Activated CD4-positive, alpha-beta T cell treated with anti-CD3 and anti-CD28 coated beads for 4 hours (primary cell): ENCODE measurements around the gene C11orf91.
"Not testable (repeated sequence)": the region's sequence is repeated elsewhere in the genome, so short reads cannot be mapped to it uniquely, and the experiment has no call there.

Experiments
- DNase-seq, 2 donors: peaks; one replicate each; pipeline ENCODE4 v3.0.0-alpha.2; 2020

Gene C11orf91

DNA sequence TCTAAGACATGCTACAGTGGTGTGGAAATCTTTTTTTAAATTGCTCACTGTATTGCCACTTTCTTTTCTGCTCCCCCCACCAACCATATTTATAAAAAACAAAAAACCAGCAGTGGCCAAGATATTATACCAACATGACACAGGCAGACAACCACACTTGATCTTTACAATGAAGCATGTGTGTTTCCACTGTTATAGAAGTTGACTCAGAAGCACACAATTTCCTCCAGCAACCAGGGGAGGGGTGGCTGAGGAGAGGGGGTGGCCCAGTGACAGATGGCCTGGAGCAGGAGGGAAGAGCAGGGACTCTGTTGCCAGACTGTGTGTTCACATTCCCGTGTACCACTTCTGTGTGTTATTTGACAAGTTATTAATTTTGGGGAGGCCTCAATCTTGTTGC, 20.8 kb upstream of the C11orf91 start:
- DNase-seq = no peak

DNA sequence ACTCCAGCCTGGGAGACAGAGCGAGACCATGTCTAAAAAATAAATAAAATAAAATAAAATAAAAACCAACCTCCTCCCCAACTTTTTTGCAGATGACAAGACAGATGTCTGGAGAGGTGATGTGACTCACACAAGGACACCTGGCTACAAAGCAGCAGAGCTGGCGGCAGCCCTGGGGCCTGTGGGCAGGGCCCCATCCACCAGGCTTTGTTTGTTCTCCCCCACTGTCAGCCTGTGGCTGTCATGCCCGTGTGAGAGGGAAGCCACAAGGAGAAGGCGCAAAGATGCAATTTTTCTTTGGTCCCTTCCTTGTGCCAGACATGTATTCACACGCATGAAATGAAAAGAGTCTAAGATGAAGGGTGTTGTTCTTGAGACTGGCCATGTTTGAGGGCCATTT, 19.0 kb upstream of the C11orf91 start:
- DNase-seq = no peak

DNA sequence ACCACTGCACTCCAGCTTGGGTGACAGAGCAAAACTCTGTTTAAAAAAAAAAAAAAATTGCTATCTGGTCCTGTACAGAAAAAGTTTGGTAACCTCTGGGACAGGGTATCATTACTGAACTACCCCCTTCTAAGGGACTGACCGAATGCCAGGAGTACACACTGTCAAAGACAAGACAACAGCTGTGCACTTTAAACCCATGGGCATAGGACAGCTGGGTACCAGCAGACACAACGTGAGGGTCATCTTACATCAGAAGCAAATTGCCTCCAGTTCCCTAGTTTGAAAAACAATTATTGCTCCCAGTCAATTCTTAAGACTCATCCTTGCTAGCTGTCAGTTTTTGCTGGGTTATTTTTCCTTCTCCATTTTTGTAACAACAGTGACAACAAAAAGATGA, 17.8 kb upstream of the C11orf91 start:
- DNase-seq = no peak

GRCh38 chr11:33716243-33716642, 15.6 kb upstream of the C11orf91 start:
- DNase-seq = no peak

DNA sequence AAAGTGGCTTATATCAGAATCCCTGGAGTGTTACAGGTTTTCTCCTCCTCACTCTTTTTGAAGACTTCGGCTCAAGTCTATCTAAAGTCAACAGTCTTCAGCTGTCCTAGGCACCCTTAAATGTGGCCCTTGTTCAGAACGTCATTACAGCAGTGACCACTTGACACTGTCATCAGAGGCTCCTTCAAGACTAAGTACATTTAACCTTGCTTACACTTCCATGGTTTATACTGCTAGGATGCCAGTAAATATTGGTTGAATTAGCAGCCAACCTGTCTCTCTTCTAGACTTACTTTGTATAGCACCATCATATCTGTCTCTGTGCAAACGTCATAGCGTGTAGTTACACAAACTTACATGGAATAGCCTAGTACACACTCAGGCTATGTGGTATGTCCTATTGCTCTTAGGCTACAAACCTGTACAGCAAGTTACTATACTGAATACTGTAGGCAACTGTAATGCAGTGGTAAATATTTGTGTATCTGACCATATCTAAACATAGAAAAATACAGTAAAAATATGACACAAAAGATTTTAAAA, 13.3 kb upstream of the C11orf91 start:
- DNase-seq = no peak

- DNase-seq = no peak
These were observed 12.7 kb upstream of the C11orf91 start for GRCh38 chr11:33713151-33713855.

DNA sequence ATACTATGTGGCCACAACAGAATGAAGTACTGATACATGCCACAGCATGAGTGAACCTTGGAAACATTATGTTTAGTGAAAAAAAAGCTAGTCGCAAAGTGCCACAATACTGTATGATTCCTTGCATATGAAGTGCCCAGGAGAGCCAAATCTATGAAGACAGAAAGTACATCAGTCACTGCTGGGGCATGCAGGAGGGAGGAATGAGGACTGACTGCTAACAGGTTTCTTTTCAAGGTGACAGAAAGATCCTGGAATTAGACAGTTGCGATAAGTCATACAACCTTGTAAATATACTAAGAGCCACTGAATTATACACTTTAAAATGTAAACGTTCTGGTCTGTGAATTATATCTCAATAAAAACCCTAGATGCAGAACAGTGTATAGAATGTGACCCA, 11.8 kb upstream of the C11orf91 start:
- no peak for DNase-seq

DNA sequence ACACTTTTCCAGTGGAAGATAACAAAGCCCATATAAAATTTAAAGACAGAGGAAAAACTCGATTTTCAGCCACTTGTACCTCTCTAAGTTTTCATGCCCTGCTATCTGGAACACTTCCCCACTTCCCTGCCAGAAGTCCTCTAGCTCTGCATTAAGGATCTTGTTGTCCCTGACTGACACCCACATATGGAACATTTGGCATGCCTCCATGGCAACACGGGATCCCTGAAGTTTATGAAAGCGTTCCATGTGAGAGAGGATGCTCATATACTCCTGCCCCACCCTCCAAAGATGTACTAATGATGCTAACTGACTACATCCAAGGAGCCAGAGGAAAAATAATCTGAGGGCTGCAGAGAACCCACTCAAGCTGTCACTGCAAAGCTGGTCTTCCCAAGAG, 8.8 kb upstream of the C11orf91 start:
- no peak for DNase-seq

DNA sequence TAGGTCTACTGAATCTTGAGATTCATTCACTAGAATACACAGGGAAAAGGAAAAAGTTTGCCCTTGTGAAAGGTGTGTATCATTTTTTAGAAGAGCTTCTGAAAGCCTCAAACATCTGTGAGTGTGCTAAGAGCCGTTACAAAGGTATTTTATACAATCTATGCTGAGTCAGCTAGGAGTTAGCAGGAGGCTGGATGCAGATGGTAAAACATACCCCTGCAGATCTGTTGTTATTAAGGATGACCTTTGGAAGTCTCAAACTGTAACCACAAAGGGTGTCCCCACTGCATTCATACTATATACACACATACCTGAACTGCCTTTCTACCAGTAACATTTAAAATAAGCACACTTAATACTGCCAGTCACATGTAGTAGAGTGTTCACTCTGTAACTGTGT, 8.4 kb upstream of the C11orf91 start:
- no peak for DNase-seq

DNA sequence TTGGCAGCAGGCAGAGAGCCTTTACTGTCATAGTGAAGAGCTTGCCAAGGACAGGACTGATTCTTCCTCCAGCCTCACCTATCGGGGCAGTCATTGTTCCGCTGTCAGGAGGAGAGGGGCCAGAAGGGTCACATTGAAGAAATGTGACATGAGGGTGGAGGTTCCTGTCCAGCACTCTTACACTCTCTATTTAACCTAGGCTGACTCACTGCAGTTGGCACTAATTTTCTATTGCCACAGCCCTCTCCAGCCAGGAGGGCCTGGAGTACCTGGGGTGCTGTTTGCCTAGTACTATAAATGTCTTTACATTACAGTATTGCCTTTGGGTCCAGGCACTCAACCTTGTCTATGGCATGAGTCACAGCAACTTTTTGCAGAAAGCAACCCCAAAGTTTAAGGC, 7.2 kb upstream of the C11orf91 start:
- DNase-seq = not testable (repeated sequence)

GRCh38 chr11:33706966-33707365, 6.3 kb upstream of the C11orf91 start:
- DNase-seq = no peak

GRCh38 chr11:33706546-33706945, 5.9 kb upstream of the C11orf91 start:
- no peak for DNase-seq

GRCh38 chr11:33704240-33705002, 3.8 kb upstream of the C11orf91 start:
- no peak for DNase-seq

- DNase-seq = no peak
These were observed 3.2 kb upstream of the C11orf91 start for GRCh38 chr11:33703788-33704187.

GRCh38 chr11:33703234-33703633, 2.6 kb upstream of the C11orf91 start:
- DNase-seq = no peak

GRCh38 chr11:33701302-33702230, 940 bp upstream of the C11orf91 start:
- DNase-seq = no peak

DNA sequence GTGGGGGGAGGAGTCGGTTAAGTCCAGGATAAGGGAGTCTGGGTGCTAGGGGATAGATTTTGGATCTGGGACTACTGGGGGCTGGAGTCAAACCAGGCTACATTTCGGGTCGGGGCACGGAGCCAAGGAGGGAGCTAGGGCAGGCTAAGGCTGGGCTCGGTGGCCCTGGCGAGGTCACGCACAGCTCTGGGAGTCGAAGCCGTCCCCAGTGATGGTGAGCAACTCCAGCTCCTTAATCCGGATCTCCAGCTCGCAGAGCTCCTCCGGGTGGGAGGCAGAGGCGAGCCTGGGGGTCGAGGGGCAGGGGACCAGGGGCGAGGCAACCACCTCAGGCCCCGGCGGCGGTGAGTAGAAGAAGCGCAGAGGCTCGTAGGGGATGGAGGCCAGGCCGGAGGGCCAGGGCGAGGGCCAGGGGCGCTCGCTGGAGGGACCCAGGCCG, 544 bp downstream of the C11orf91 start:
- DNase-seq = no peak

DNA sequence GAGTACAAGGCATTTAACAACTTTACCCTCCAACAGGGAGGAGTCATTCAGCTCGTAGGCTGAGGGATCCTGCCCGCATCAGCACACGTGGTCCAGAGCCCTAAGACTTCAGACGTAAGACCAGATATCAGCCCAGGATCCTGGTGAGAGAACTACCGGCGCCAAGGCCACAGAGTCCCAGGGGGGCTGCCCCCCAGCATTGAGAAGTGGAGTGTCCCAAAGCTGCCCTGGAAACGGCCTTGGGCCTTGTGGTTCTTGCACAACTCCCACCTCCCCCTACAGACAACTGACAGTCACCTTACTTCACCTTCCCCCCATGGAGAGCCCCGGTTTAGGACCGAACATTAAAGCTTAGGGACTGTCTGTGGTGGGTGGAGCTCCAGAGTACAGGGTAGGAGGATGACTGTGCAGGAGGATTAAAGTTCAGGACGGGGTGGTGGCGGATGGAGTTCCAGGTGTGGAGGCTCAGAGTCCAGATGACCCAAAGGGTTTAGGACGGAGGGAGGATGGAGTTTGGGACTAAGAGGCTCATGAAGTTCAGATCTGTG, 1.0 kb downstream of the C11orf91 start:
- DNase-seq = no peak

- no peak for DNase-seq
These were observed 1.7 kb downstream of the C11orf91 start for GRCh38 chr11:33698921-33699320.

- DNase-seq = no peak
These were observed 2.6 kb downstream of the C11orf91 start for GRCh38 chr11:33697997-33698396.

DNA sequence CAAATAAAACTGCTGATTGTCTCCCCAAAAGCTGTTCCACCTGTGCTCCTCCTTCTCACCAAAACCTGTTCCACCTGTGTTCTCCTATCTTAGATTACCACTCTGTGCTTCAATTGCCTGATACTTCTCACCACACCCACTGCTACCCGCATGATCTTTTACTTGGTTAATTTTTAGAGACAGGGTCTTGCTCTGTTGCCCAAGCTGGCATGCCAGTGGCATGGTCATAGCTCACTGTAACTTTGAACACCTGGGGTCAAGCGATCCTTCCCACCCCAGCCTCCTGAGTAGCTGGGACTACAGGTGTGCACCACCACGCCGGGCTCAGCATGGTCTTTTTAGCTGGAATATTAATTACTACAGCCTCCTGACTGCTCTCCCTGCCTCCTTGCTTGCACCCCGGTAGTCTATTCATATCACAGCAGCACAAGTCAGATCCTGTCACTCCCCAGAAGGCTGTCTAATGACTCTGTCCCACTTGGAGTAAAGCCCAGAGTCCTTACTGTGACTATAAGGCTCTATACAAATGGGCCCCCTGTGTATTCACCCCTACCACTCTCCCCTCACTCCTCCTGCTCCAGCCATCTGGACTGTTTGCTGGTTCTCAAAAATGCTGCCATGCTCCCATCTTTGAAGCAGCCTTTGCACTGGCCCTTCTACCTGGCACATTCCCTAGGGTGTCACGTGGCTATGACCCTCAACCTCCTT, 3.5 kb downstream of the C11orf91 start:
- no peak for DNase-seq

- DNase-seq = no peak
These were observed 4.2 kb downstream of the C11orf91 start for GRCh38 chr11:33696411-33696810.
